Gastroesophageal sphincter (tissue), 3 donors: ENCODE data around the gene CD177.

Experiments
- CTCF ChIP-seq, 4 experiments: fragments of 200-600 bp in 2 of 4; fragments of 450-650 bp in 2 of 4; sonication (generic) in 1 of 4; IDR thresholded peaks; one replicate each; pipeline ENCODE4 v1.5.1; 2017 to 2019; ENCODE audit warnings: antibody characterized with exemption in 4 of 4, mild to moderate bottlenecking in 2 of 4, moderate library complexity in 2 of 4
- POLR2A ChIP-seq, 2 donors: fragments of 450-650 bp; IDR thresholded peaks; one replicate each; pipeline ENCODE4 v1.6.1; 2017; ENCODE audit warnings: antibody characterized with exemption in 2 of 2, mild to moderate bottlenecking in 2 of 2, moderate library complexity in 1 of 2

DNA sequence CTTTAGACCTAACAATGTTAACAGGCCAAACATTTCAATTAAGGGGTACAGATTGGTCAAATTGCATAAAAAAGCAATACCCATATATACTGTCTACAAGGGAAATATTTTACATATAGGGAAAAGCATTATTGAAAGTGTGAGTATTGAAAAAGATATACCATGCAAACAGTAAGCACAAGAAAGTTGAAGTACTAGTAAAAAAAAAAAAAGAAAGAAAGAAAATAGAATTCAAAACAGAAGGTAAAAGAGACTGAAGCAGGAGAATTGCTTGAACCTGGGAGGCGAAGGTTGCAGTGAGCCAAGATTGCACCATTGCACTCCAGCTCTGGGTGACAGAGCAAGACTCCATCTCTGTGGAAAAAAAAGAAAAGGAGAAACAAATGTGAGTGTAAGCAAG lies 55.9 kb downstream of the CD177 start:
- no peak for TF ChIP-seq CTCF (IDR thresholded peaks at IDR 0.05)
- no peak for TF ChIP-seq POLR2A (IDR thresholded peaks at IDR 0.05)
